WTC11 (cell line): Measurements from ENCODE around the gene PCNX1.

Experiments
- CBFB ChIP-seq: sonication (generic); formaldehyde crosslinking; IDR thresholded peaks from 2 replicates; pipeline ENCODE4 v1.8.1; 2022; ENCODE audit warnings: mild to moderate bottlenecking, low read depth, missing genetic modification reagents
- CREB1 ChIP-seq: sonication (generic); formaldehyde crosslinking; IDR thresholded peaks from 2 replicates; pipeline ENCODE4 v1.8.0; 2023; ENCODE audit warnings: mild to moderate bottlenecking, missing genetic modification reagents
- CTCF ChIP-seq: fragments of 200-600 bp; IDR thresholded peaks from 2 replicates; pipeline ENCODE4 v1.8.0; 2022; ENCODE audit warnings: antibody characterized with exemption
- FOXJ3 ChIP-seq: sonication (generic); formaldehyde crosslinking; IDR thresholded peaks from 2 replicates; pipeline ENCODE4 v1.9.0; 2021; ENCODE audit warnings: missing genetic modification reagents, mild to moderate bottlenecking, borderline replicate concordance
- JAZF1 ChIP-seq: fragments of 250-450 bp; sonication (Bioruptor Pico); IDR thresholded peaks from 2 replicates; pipeline ENCODE4 v1.9.0; 2021; ENCODE audit warnings: moderate library complexity, mild to moderate bottlenecking, inconsistent platforms
- NR2C2 ChIP-seq: sonication (generic); formaldehyde crosslinking; IDR thresholded peaks from 2 replicates; pipeline ENCODE4 v1.8.0; 2022; ENCODE audit warnings: mild to moderate bottlenecking, missing genetic modification reagents
- TEAD4 ChIP-seq: sonication (generic); formaldehyde crosslinking; IDR thresholded peaks from 2 replicates; pipeline ENCODE4 v1.8.0; 2022; ENCODE audit warnings: mild to moderate bottlenecking, missing genetic modification reagents
- USF2 ChIP-seq: sonication (generic); formaldehyde crosslinking; IDR thresholded peaks from 2 replicates; pipeline ENCODE4 v1.8.1; 2023; ENCODE audit warnings: mild to moderate bottlenecking, missing genetic modification reagents, moderate library complexity
- ZNF121 ChIP-seq: sonication (generic); formaldehyde crosslinking; IDR thresholded peaks from 2 replicates; pipeline ENCODE4 v1.8.0; 2023; ENCODE audit warnings: missing genetic modification reagents
- TF ChIP-seq, protein P1 (sequence below): sonication (generic); formaldehyde crosslinking; IDR thresholded peaks from 2 replicates; pipeline ENCODE4 v1.8.1; 2022; ENCODE audit warnings: mild to moderate bottlenecking, moderate library complexity, missing genetic modification reagents
- TF ChIP-seq, protein P2 (sequence below): sonication (generic); formaldehyde crosslinking; IDR thresholded peaks from 2 replicates; pipeline ENCODE4 v1.8.1; 2022; ENCODE audit warnings: low read depth, missing genetic modification reagents, borderline replicate concordance
- TF ChIP-seq, protein P3 (sequence below): sonication (generic); formaldehyde crosslinking; IDR thresholded peaks from 2 replicates; pipeline ENCODE4 v1.8.0; 2022; ENCODE audit warnings: mild to moderate bottlenecking, missing genetic modification reagents
- TF ChIP-seq, protein P4 (sequence below): fragments of 250-450 bp; sonication (Bioruptor Pico); IDR thresholded peaks from 2 replicates; pipeline ENCODE4 v1.9.0; 2021; ENCODE audit warnings: mild to moderate bottlenecking

- TF ChIP-seq CTCF (no peak), NR2C2 (no peak), FOXJ3 (no peak), TEAD4 (CRISPR knock-in tag) (no peak), CBFB (no peak), USF2 (no peak), JAZF1 (CRISPR knock-in tag) (no peak), ZNF121 (CRISPR knock-in tag) (no peak), CREB1 (CRISPR knock-in tag) (no peak)
- TF ChIP-seq, protein P1, sequence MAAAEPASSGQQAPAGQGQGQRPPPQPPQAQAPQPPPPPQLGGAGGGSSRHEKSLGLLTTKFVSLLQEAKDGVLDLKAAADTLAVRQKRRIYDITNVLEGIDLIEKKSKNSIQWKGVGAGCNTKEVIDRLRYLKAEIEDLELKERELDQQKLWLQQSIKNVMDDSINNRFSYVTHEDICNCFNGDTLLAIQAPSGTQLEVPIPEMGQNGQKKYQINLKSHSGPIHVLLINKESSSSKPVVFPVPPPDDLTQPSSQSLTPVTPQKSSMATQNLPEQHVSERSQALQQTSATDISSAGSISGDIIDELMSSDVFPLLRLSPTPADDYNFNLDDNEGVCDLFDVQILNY (CRISPR knock-in tag): no peak
- TF ChIP-seq, protein P2, sequence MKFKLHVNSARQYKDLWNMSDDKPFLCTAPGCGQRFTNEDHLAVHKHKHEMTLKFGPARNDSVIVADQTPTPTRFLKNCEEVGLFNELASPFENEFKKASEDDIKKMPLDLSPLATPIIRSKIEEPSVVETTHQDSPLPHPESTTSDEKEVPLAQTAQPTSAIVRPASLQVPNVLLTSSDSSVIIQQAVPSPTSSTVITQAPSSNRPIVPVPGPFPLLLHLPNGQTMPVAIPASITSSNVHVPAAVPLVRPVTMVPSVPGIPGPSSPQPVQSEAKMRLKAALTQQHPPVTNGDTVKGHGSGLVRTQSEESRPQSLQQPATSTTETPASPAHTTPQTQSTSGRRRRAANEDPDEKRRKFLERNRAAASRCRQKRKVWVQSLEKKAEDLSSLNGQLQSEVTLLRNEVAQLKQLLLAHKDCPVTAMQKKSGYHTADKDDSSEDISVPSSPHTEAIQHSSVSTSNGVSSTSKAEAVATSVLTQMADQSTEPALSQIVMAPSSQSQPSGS (CRISPR knock-in tag): no peak
- TF ChIP-seq, protein P3, sequence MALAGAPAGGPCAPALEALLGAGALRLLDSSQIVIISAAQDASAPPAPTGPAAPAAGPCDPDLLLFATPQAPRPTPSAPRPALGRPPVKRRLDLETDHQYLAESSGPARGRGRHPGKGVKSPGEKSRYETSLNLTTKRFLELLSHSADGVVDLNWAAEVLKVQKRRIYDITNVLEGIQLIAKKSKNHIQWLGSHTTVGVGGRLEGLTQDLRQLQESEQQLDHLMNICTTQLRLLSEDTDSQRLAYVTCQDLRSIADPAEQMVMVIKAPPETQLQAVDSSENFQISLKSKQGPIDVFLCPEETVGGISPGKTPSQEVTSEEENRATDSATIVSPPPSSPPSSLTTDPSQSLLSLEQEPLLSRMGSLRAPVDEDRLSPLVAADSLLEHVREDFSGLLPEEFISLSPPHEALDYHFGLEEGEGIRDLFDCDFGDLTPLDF (CRISPR knock-in tag): no peak
- TF ChIP-seq, protein P4, sequence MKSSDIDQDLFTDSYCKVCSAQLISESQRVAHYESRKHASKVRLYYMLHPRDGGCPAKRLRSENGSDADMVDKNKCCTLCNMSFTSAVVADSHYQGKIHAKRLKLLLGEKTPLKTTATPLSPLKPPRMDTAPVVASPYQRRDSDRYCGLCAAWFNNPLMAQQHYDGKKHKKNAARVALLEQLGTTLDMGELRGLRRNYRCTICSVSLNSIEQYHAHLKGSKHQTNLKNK (CRISPR knock-in tag): no peak
Measured at GRCh38 chr14:70956511-70956910, 49.3 kb downstream of the PCNX1 start.
